Subcutaneous preadipocyte (primary cell): ENCODE results near the gene BTBD3. TPM values are rescaled to one million over a fixed set of nuclear protein-coding genes. Genes with fewer than 3 reads are reported as not detected.

ENCODE experiments used
- total RNA-seq: library from RNA; depleted of rRNA; stranded (reverse); fragments of >200 nt; gene quantifications from 2 replicates; pipeline ENCODE4 v1.2.3, GENCODE V29; 2012

The BTBD3 gene
- total RNA-seq = 15.4 and 20.3 TPM in 2 replicates

DNA sequence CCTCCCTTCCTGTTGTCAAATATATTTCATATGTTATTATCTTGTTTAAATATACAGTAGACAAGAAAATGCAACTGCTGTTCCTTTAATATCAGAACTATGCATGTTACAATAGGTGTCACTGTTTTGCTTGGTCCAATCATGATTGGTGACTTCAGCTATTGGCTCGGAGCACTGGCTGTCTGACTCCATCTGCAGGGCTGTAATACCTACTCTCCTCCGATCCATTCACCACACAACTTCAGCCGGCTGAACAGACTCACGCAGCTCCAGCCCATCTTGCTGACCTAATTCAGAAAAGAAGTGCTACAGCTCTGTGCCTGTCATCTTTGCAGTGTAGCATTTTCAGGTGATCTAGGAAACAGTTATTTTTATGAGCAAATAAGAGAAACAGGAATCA lies at the start of gene BTBD3:
TSS of gene BTBD3 (plus strand) at position 231 of the 400 bp plus-strand sequence. CDS start 383 bp downstream, outside the sequence.

